Prostate gland (tissue), 2 donors: ENCODE measurements around the gene AMT. TPM values are rescaled to one million over a fixed set of nuclear protein-coding genes. Genes with fewer than 3 reads are reported as not detected.

Experiments used
- DNase-seq: peaks from one replicate; pipeline ENCODE4 v3.0.0-alpha.2; 2019; ENCODE audit warnings: low spot score
- H3K27ac ChIP-seq, 2 donors: fragments of 200-600 bp; sonication (generic); 2 replicates each; pipeline ENCODE4 v1.5.1; 2017 to 2019
- H3K27me3 ChIP-seq: fragments of 200-600 bp; sonication (generic); replicated peaks from 2 replicates; pipeline ENCODE4 v1.5.1; 2019; ENCODE audit not compliant: insufficient read depth
- H3K36me3 ChIP-seq, 2 donors: fragments of 200-600 bp; sonication (generic); 1 replicate in 1 of 2; 2 replicates in 1 of 2; pipeline versions ENCODE4 v1.5.1 to v1.8.1; 2017 to 2019
- H3K4me1 ChIP-seq: fragments of 200-600 bp; sonication (generic); replicated peaks from 2 replicates; pipeline ENCODE4 v1.5.1; 2019
- H3K4me3 ChIP-seq, 2 donors: fragments of 200-600 bp; sonication (generic); 2 replicates each; pipeline ENCODE4 v1.5.1; 2017 to 2019
- H3K9me3 ChIP-seq: fragments of 200-600 bp; sonication (generic); 2 replicates; pipeline ENCODE4 v1.5.1; 2017
- CTCF ChIP-seq, 4 experiments: fragments of 200-600 bp in 2 of 4; fragments of 450-650 bp in 2 of 4; sonication (generic) in 2 of 4; IDR thresholded peaks; 1 replicate in 3 of 4; 2 replicates in 1 of 4; pipeline ENCODE4 v1.5.1; 2016 to 2019; ENCODE audit warnings: antibody characterized with exemption in 4 of 4, mild to moderate bottlenecking in 2 of 4, moderate library complexity in 2 of 4
- POLR2A ChIP-seq: fragments of 450-650 bp; IDR thresholded peaks from one replicate; pipeline ENCODE4 v1.6.1; 2016; ENCODE audit warnings: antibody characterized with exemption, mild to moderate bottlenecking
- POLR2AphosphoS5 ChIP-seq: sonication (generic); formaldehyde crosslinking; IDR thresholded peaks from one replicate; pipeline ENCODE4 v1.6.1; 2017; ENCODE audit warnings: antibody characterized with exemption
- WGBS: methylation state at CpG from one replicate; pipeline ENCODE4 v1.1.5; 2018; 5-methylcytosine and 5-hydroxymethylcytosine counted together
- intact Hi-C: fragments of 100-400 bp; cut with DNase I; formaldehyde crosslinking; loops from one replicate; pipeline ENCODE4 v1.14.2; 2022
- total RNA-seq, 2 donors: library from RNA; depleted of rRNA; stranded (reverse); fragments of >200 nt; gene quantifications; one replicate each; pipeline ENCODE4 v1.1.0, GENCODE V29; 2016

AMT gene
- total RNA-seq, 2 donors from 2014 or later = 6.3 to 8.9 TPM

- Histone ChIP-seq H3K27me3 (no peaks in the 10 kb centered on the region), H3K36me3 (no peaks in the 10 kb centered on the region), H3K4me1 (no peaks in the 10 kb centered on the region), H3K9me3 (no peaks in the 10 kb centered on the region), H3K4me3 (no peak overlapping the region), H3K27ac (no peak overlapping the region)
- intact Hi-C loops = no loop called here
- DNase-seq = no peak
- TF ChIP-seq CTCF (IDR thresholded peaks at IDR 0.05) (no peak), POLR2A (no peak), POLR2AphosphoS5 (no peak)
- 93% methylated on average over 4 of the region's 4 CpGs for WGBS
Measured at GRCh38 chr3:49460956-49461355, 38.7 kb upstream of the AMT start.

GRCh38 chr3:49460188-49460890, 38.1 kb upstream of the AMT start:
- H3K27me3 ChIP-seq = no peaks in the 10 kb centered on the region
- H3K27ac ChIP-seq = no peak overlapping the region
- TF ChIP-seq POLR2AphosphoS5 (no peak), CTCF (IDR thresholded peaks at IDR 0.05) (no peak), POLR2A (no peak)
- H3K9me3 ChIP-seq = no peaks in the 10 kb centered on the region
- intact Hi-C loops = no loop called here
- no peak for DNase-seq
- H3K4me1 ChIP-seq = no peaks in the 10 kb centered on the region
- WGBS = 89% methylated on average over 2 of the region's 2 CpGs
- H3K4me3 ChIP-seq = no peak overlapping the region
- H3K36me3 ChIP-seq = no peaks in the 10 kb centered on the region

GRCh38 chr3:49456466-49456865, 34.2 kb upstream of the AMT start:
- WGBS = 89% methylated on average over 3 of the region's 3 CpGs
- H3K4me3 ChIP-seq = no peak overlapping the region
- no peaks in the 10 kb centered on the region for H3K4me1 ChIP-seq
- no peak overlapping the region for H3K27ac ChIP-seq
- no peak for DNase-seq
- H3K27me3 ChIP-seq = no peaks in the 10 kb centered on the region
- intact Hi-C loops = no loop called here
- TF ChIP-seq POLR2AphosphoS5 (no peak), POLR2A (no peak), CTCF (IDR thresholded peaks at IDR 0.05) (no peak)
- no peaks in the 10 kb centered on the region for H3K36me3 ChIP-seq
- no peaks in the 10 kb centered on the region for H3K9me3 ChIP-seq

GRCh38 chr3:49454898-49455681, 32.8 kb upstream of the AMT start:
- Histone ChIP-seq H3K27ac (no peak overlapping the region), H3K4me3 (no peak overlapping the region), H3K27me3 (no peaks in the 10 kb centered on the region), H3K36me3 (no peaks in the 10 kb centered on the region), H3K4me1 (no peaks in the 10 kb centered on the region), H3K9me3 (no peaks in the 10 kb centered on the region)
- no peak for TF ChIP-seq CTCF (IDR thresholded peaks at IDR 0.05)
- DNase-seq = no peak
- 42% methylated on average over 3 of the region's 3 CpGs for WGBS
- intact Hi-C loops = no loop called here

GRCh38 chr3:49454458-49454857, 32.2 kb upstream of the AMT start:
- Histone ChIP-seq H3K4me3 (no peak overlapping the region), H3K9me3 (no peaks in the 10 kb centered on the region), H3K4me1 (no peaks in the 10 kb centered on the region), H3K27me3 (no peaks in the 10 kb centered on the region), H3K27ac (no peak overlapping the region), H3K36me3 (no peaks in the 10 kb centered on the region)
- no peak for DNase-seq
- intact Hi-C loops = no loop called here
- TF ChIP-seq CTCF (IDR thresholded peaks at IDR 0.05) = peak in 1 of 4 experiments; percentile 20
- TF ChIP-seq POLR2AphosphoS5 = no peak
- no peak for TF ChIP-seq POLR2A
- 87% methylated on average over 2 of the region's 2 CpGs for WGBS
